Testis (tissue), 3 donors: ENCODE results near the gene COL4A2. TPM values are rescaled to one million over a fixed set of nuclear protein-coding genes. Genes with fewer than 3 reads are reported as not detected.
A peak's percentile ranks its signal among the peaks of the same experiment; 100 is the strongest.

ENCODE experiments used
- DNase-seq: peaks from one replicate; pipeline ENCODE4 v3.0.0-alpha.2; 2019
- H3K27ac ChIP-seq, 2 donors: fragments of 200-600 bp; sonication (generic); one replicate each; pipeline ENCODE4 v1.5.1; 2019
- H3K27me3 ChIP-seq: fragments of 200-600 bp; sonication (generic); one replicate; pipeline ENCODE4 v1.5.1; 2019
- H3K36me3 ChIP-seq: fragments of 200-600 bp; sonication (generic); one replicate; pipeline ENCODE4 v1.5.1; 2017; ENCODE audit warnings: low read depth; ENCODE audit errors: missing control alignments
- H3K4me1 ChIP-seq: fragments of 200-600 bp; sonication (generic); one replicate; pipeline ENCODE4 v1.5.1; 2019
- H3K4me3 ChIP-seq, 2 donors: fragments of 200-600 bp; sonication (generic); one replicate each; pipeline ENCODE4 v1.5.1; 2017 to 2019
- H3K9me3 ChIP-seq: fragments of 200-600 bp; sonication (generic); one replicate; pipeline ENCODE4 v1.5.1; 2017
- POLR2A ChIP-seq: fragments of 450-650 bp; IDR thresholded peaks from one replicate; pipeline ENCODE4 v1.6.1; 2017; ENCODE audit warnings: antibody characterized with exemption, mild to moderate bottlenecking, moderate library complexity
- WGBS, 2 donors: methylation state at CpG; one replicate each; pipeline ENCODE4 v1.1.5; 2018; 5-methylcytosine and 5-hydroxymethylcytosine counted together
- intact Hi-C: fragments of 100-400 bp; cut with DNase I; formaldehyde crosslinking; loops from one replicate; pipeline ENCODE4 v1.15.1; 2023; ENCODE audit warnings: low total_unique reads
- polyA plus RNA-seq: library from polyadenylated mRNA; stranded (reverse); fragments of 350-450 nt; fragmentation: Illumina TruSeq; extraction: RNeasy Lipid Tissue Mini Kit (QIAGEN cat#74804); gene quantifications from one replicate; pipeline ENCODE4 v1.2.3, GENCODE V29; 2014; ENCODE audit warnings: low read depth, low replicate concordance; ENCODE audit not compliant: insufficient read depth
- total RNA-seq, 2 donors: library from RNA; depleted of rRNA; stranded (reverse); fragments of >200 nt; gene quantifications; one replicate each; pipeline ENCODE4 v1.2.3, GENCODE V29; 2016
- TF ChIP-seq, protein P1 (sequence below), 3 experiments: fragments of 450-650 bp in 2 of 3; fragments of 200-600 bp in 1 of 3; sonication (generic) in 1 of 3; IDR thresholded peaks; one replicate each; pipeline ENCODE4 v1.5.1; 2016 to 2019; ENCODE audit warnings: antibody characterized with exemption in 3 of 3, mild to moderate bottlenecking in 2 of 3, moderate library complexity in 1 of 3

COL4A2 gene
- total and polyA plus RNA-seq, 3 donors from 2014 or later: 69.1 to 89.9 (median 81.0) TPM

GRCh38 chr13:110444226-110444653, 137.2 kb downstream of the COL4A2 start:
- intact Hi-C loops: no loop called here
- H3K9me3 ChIP-seq: no peaks in the 10 kb centered on the region
- H3K4me3 ChIP-seq: no peak overlapping the region
- 68 to 69% methylated on average over 5 to 7 of the region's 7 CpGs for WGBS, 2 donors
- DNase-seq: no peak
- no peaks in the 10 kb centered on the region for H3K4me1 ChIP-seq
- H3K27me3 ChIP-seq: no peaks in the 10 kb centered on the region
- H3K27ac ChIP-seq: no peak overlapping the region
- no peak for TF ChIP-seq POLR2A
- TF ChIP-seq, protein P1, sequence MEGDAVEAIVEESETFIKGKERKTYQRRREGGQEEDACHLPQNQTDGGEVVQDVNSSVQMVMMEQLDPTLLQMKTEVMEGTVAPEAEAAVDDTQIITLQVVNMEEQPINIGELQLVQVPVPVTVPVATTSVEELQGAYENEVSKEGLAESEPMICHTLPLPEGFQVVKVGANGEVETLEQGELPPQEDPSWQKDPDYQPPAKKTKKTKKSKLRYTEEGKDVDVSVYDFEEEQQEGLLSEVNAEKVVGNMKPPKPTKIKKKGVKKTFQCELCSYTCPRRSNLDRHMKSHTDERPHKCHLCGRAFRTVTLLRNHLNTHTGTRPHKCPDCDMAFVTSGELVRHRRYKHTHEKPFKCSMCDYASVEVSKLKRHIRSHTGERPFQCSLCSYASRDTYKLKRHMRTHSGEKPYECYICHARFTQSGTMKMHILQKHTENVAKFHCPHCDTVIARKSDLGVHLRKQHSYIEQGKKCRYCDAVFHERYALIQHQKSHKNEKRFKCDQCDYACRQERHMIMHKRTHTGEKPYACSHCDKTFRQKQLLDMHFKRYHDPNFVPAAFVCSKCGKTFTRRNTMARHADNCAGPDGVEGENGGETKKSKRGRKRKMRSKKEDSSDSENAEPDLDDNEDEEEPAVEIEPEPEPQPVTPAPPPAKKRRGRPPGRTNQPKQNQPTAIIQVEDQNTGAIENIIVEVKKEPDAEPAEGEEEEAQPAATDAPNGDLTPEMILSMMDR (IDR thresholded peaks at IDR 0.05): peak in 1 of 3 experiments; percentile 6
- no peaks in the 10 kb centered on the region for H3K36me3 ChIP-seq

DNA sequence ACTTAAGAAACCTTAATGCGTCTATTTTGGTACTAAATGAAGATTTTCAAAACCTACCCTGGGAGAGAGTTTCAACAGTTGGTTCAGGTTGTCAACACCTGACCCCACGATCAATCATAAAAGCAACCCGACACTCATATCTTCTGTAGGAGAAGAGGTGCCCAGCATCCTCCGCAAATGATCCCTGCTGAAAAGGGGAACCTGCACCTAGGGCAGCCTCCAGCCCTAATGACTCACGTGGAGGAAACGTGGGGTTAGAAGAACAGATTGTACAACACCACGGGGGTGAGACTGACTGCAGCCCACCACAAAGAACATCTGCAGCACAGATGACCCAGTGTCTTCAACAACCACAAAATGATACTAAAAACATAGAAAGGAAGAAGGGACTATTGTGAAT, 138.1 kb downstream of the COL4A2 start:
- 88 to 90% methylated on average over 7 of the region's 7 CpGs for WGBS, 2 donors
- TF ChIP-seq, protein P1 (IDR thresholded peaks at IDR 0.05): no peak
- no peak for TF ChIP-seq POLR2A
- Histone ChIP-seq H3K27me3 (no peaks in the 10 kb centered on the region), H3K4me1 (no peaks in the 10 kb centered on the region), H3K36me3 (no peaks in the 10 kb centered on the region), H3K4me3 (no peak overlapping the region), H3K9me3 (no peaks in the 10 kb centered on the region), H3K27ac (no peak overlapping the region)
- no peak for DNase-seq
- intact Hi-C loops: no loop called here

DNA sequence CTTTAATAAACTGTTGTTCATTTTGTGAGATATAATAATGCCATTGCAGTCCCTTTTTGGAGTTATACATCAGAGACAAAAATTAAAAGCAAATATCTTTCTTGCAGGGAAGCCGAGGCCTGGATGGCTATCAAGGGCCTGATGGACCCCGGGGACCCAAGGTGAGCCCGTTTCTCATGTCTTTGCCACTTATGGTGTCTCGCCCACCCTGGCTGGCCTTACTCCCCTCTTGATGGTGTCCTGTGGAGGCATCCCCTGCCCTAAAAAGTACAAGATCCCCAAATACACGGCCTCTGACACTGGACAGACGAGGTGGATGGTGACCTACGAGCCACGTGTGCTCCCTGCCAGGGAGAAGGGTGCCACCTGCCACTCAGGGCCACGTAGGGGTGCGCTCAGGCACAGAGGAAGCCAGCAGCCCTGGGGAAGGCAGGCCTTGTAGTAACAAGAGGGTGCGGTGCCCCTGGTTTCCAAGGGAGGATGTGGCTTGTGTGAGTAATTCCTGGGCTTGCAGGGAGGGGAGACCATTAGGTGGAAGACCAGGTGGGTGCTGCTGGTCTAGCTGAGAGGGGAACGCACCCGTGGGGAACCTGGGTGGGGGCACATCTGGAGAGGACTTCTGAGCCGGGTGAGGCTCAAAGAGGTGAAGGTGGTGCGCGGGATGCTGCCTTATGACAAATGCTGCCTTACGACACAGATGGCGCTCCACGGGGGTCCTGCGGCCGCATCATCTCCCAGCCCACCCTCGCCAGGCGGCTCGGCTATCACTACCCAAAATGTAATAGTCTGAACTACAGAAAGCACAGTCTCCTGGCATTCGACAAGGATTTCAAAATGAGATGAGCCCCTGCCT, 138.9 kb downstream of the COL4A2 start:
- no peaks in the 10 kb centered on the region for H3K4me1 ChIP-seq
- DNase-seq: no peak
- no peaks in the 10 kb centered on the region for H3K27me3 ChIP-seq
- H3K36me3 ChIP-seq: no peaks in the 10 kb centered on the region
- no peaks in the 10 kb centered on the region for H3K9me3 ChIP-seq
- H3K27ac ChIP-seq: no peak overlapping the region
- TF ChIP-seq, protein P1 (IDR thresholded peaks at IDR 0.05): no peak
- no peak for TF ChIP-seq POLR2A
- WGBS, 2 donors: 95% methylated on average over 25 of the region's 25 CpGs
- intact Hi-C loops: no loop called here
- H3K4me3 ChIP-seq: no peak overlapping the region

DNA sequence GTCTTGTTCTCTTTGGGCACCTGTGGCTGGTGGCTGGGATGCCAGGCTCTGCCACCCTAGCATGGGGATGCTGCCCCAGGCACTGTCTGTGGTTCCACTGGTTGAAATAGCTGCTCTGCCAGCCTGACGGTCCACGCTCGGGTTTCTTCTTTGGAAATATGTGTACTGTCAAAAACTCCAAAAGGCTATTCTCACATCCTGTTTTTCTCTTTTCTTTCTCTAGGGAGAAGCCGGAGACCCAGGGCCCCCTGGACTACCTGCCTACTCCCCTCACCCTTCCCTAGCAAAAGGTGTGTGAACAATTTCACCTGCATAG, 139.4 kb downstream of the COL4A2 start:
- Histone ChIP-seq H3K27me3 (no peaks in the 10 kb centered on the region), H3K9me3 (no peaks in the 10 kb centered on the region), H3K4me1 (no peaks in the 10 kb centered on the region), H3K4me3 (no peak overlapping the region), H3K27ac (no peak overlapping the region), H3K36me3 (no peaks in the 10 kb centered on the region)
- TF ChIP-seq, protein P1 (IDR thresholded peaks at IDR 0.05): no peak
- no peak for TF ChIP-seq POLR2A
- WGBS, 2 donors: 70% methylated on average over 4 of the region's 4 CpGs
- no peak for DNase-seq
- intact Hi-C loops: no loop called here

DNA sequence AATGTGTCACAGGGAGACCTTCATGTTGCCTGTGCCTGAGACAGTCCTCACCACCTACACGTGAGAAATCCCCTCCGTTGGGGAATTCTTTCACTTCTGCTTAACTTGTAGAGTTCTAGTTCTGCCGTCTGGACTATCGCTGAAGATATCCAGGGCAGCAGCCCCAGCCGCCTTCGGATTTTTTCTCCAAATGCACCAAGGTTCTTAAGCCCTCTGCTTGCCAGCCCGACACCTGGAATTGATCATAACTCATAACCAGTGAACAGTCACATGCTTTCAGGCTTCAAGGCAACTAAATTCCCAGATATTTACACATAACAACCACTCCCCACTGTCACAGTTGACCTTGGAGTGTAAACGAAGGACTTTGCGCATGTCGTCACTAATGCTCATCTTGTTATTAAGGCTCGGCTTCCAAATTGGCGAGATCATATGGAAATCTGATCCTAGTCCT, 140.0 kb downstream of the COL4A2 start:
- no peak overlapping the region for H3K27ac ChIP-seq
- H3K27me3 ChIP-seq: no peaks in the 10 kb centered on the region
- H3K9me3 ChIP-seq: no peaks in the 10 kb centered on the region
- H3K4me1 ChIP-seq: no peaks in the 10 kb centered on the region
- intact Hi-C loops: no loop called here
- 65 to 76% methylated on average over 12 of the region's 12 CpGs for WGBS, 2 donors
- TF ChIP-seq, protein P1 (IDR thresholded peaks at IDR 0.05): no peak
- no peak for TF ChIP-seq POLR2A
- DNase-seq: no peak
- no peak overlapping the region for H3K4me3 ChIP-seq
- H3K36me3 ChIP-seq: no peaks in the 10 kb centered on the region
